GM12892 (cell line): ENCODE data around the gene LDLRAD4.

Experiments
- POLR2A ChIP-seq: IDR thresholded peaks from 2 replicates; pipeline ENCODE4 v1.6.1; 2011; ENCODE audit warnings: low read depth, low read length, control low read depth
- POLR2AphosphoS5 ChIP-seq: IDR thresholded peaks from 2 replicates; pipeline ENCODE4 v1.6.1; 2011; ENCODE audit warnings: low read depth, low read length, control low read depth
- TAF1 ChIP-seq: IDR thresholded peaks from 2 replicates; pipeline ENCODE4 v1.6.1; 2011; ENCODE audit warnings: low read depth, mild to moderate bottlenecking, control low read depth, low read length, borderline replicate concordance

DNA sequence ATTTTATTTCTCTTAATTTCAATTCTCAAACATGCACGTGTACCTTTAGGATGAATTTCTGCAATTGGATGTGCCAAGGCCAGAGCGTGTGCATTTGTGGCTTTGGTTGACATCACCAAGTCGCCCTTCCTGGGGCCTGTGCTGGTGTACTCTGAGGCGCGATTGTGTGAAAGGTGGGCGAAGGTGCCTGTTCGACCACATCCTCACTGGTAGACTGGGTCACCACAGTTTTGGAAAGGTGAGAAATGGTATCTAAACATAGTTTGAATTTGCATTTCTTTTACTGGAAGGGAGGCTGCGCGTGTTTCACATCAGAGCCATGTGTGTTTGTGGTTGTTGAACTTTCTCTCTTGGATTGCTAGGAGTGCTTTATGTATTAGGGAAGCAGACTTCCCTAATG lies 89.8 kb downstream of the LDLRAD4 start:
- no peak for TF ChIP-seq POLR2A
- no peak for TF ChIP-seq TAF1
- no peak for TF ChIP-seq POLR2AphosphoS5
